Neuron (in vitro differentiated cells): ENCODE data around the gene MEF2C.
A peak's percentile ranks its signal among the peaks of the same experiment; 100 is the strongest.

Source experiments
- H2AFZ ChIP-seq: one replicate; pipeline ENCODE4 v1.6.1; 2013; ENCODE audit warnings: low read depth, mild to moderate bottlenecking, inconsistent platforms, low read length, moderate library complexity
- H3K27me3 ChIP-seq: one replicate; pipeline ENCODE4 v1.6.1; 2013; ENCODE audit warnings: low read length; ENCODE audit not compliant: insufficient read depth
- H3K36me3 ChIP-seq: one replicate; pipeline ENCODE4 v1.6.1; 2013; ENCODE audit warnings: low read length; ENCODE audit not compliant: insufficient read depth
- H3K4me1 ChIP-seq: one replicate; pipeline ENCODE4 v1.6.1; 2013; ENCODE audit warnings: low read length; ENCODE audit not compliant: insufficient read depth
- H3K4me3 ChIP-seq: 2 replicates; pipeline ENCODE4 v1.5.1; 2013; ENCODE audit warnings: mild to moderate bottlenecking, low read length, moderate library complexity
- H3K9me3 ChIP-seq: one replicate; pipeline ENCODE4 v1.6.1; 2013; ENCODE audit warnings: low read length

The MEF2C gene

GRCh38 chr5:88683506-88684135 is 199.4 kb downstream of the MEF2C start:
- Histone ChIP-seq H3K4me3 (peak overlapping the region; percentile 21), H3K27me3 (peaks cover 69% of the 10 kb centered on the region), H3K36me3 (no peaks in the 10 kb centered on the region)

DNA sequence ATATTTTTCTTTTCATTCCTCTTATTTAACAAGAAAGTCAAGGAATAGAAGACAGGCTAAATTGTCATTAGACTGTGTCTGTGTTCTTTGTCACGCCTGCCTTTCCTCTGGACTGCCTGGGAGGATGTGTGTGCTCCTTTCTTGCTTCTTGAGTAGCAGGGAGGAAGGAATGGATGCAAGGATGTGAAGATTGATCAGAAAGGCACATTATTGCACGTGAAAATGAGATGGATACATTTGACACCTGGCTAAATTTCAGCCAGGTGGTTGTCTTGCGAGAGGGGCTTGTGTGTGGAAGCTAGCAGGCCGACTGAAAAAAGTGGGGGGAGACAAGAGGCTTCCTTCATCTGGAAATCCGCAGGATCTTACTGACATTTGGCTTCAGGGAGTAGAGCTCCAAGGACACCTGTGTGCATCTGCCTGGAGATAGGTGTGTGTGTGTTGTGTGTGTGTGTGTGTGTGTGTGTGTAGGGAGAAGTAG is 200.1 kb downstream of the MEF2C start:
- Histone ChIP-seq H3K36me3 (no peaks in the 10 kb centered on the region), H2AFZ (no peak overlapping the region), H3K27me3 (peaks cover 62% of the 10 kb centered on the region), H3K9me3 (no peaks in the 10 kb centered on the region), H3K4me1 (peaks cover 49% of the 10 kb centered on the region), H3K4me3 (no peak overlapping the region)

More at GRCh38 chr5:88683506-88684135, 199.4 kb downstream of the MEF2C start:
- H3K9me3 ChIP-seq = no peaks in the 10 kb centered on the region
- peaks cover 47% of the 10 kb centered on the region for H3K4me1 ChIP-seq
- H2AFZ ChIP-seq = no peak overlapping the region

DNA sequence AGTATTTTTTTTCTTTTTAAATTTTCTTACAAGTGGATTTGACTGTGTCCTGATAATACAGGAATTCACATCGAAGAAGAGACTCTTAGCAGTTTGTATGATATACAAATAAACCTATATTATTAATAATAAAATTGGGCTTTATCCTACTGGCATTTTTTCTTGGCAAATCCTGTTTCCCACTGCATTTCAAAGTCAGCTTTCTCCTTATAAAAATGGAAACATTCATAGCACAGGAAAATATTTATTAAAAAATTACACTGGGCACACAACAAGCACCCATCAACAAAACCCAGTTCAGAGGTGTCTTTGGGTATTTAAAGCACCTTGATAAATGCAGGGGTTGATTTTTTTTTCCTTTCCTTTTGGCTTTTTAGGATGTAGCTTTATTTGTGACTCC is 200.9 kb downstream of the MEF2C start:
- H3K4me1 ChIP-seq = peaks cover 57% of the 10 kb centered on the region
- H3K36me3 ChIP-seq = no peaks in the 10 kb centered on the region
- no peak overlapping the region for H2AFZ ChIP-seq
- peaks cover 54% of the 10 kb centered on the region for H3K27me3 ChIP-seq
- no peak overlapping the region for H3K4me3 ChIP-seq
- no peaks in the 10 kb centered on the region for H3K9me3 ChIP-seq

DNA sequence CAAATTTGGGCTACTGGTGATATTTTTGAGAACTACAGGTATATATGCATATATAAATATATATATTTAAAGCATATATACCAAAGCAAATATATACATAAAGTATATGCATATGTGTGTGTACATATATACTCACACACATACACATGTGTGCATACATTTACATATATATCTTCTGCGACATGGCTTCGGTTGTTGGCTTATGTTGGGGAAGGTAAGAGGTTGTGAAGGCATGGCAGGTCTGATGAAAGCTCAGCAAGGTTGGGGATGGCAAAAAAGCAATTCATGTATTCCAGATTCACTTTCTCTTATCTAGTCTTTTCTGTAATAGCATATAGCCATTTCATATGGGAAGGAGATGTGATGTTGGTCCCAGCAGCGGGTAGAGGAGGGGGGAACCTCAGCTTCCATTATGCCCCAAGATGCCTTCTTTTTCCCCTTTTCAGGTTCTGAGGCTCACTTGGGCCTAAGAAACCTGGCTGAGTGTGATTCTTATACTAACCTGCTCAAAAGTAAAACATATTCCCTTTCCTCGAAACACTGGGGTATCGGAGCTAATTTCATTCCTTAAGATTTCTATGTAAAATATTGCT is 201.7 kb downstream of the MEF2C start:
- Histone ChIP-seq H3K36me3 (no peaks in the 10 kb centered on the region), H3K27me3 (peaks cover 46% of the 10 kb centered on the region), H3K4me3 (no peak overlapping the region), H3K9me3 (no peaks in the 10 kb centered on the region), H2AFZ (no peak overlapping the region), H3K4me1 (peaks cover 59% of the 10 kb centered on the region)

- H3K9me3 ChIP-seq = no peaks in the 10 kb centered on the region
- no peak overlapping the region for H2AFZ ChIP-seq
- no peaks in the 10 kb centered on the region for H3K36me3 ChIP-seq
- peaks cover 37% of the 10 kb centered on the region for H3K27me3 ChIP-seq
- peak overlapping the region; percentile 90 for H3K4me3 ChIP-seq
- peaks cover 56% of the 10 kb centered on the region for H3K4me1 ChIP-seq
These were observed 202.5 kb downstream of the MEF2C start for GRCh38 chr5:88680253-88681132.

DNA sequence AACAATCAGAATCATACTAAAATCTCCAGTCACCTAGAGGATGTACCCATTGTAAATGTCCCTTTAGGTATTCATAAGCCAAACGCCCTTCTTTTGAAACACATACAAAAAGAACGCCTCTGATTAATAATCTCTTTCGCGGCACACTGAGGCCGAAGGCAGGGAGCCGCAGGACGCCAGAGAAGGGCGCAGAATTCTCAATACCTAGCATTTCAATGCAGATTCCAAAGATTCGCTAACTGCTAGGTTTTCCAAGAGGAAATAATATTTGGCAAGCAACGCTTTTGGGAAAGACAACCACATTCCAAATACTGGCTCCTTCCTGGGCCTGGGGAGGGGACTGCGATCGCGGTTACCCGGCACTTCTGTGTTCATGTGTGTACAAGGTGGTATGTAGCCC is 203.3 kb downstream of the MEF2C start:
- peaks cover 29% of the 10 kb centered on the region for H3K27me3 ChIP-seq
- peak overlapping the region; percentile 90 for H3K4me3 ChIP-seq
- no peaks in the 10 kb centered on the region for H3K36me3 ChIP-seq
- peaks cover 52% of the 10 kb centered on the region for H3K4me1 ChIP-seq
- no peak overlapping the region for H2AFZ ChIP-seq
- no peaks in the 10 kb centered on the region for H3K9me3 ChIP-seq

- Histone ChIP-seq H3K9me3 (no peaks in the 10 kb centered on the region), H3K4me3 (peak overlapping the region; percentile 90), H3K4me1 (peaks cover 44% of the 10 kb centered on the region), H2AFZ (no peak overlapping the region), H3K27me3 (peaks cover 22% of the 10 kb centered on the region), H3K36me3 (no peaks in the 10 kb centered on the region)
These were observed 204.1 kb downstream of the MEF2C start for GRCh38 chr5:88678770-88679381.

- Histone ChIP-seq H3K9me3 (no peaks in the 10 kb centered on the region), H3K4me1 (peaks cover 37% of the 10 kb centered on the region), H3K36me3 (no peaks in the 10 kb centered on the region), H2AFZ (no peak overlapping the region), H3K4me3 (peak overlapping the region; percentile 90), H3K27me3 (peaks cover 15% of the 10 kb centered on the region)
These were observed 204.8 kb downstream of the MEF2C start for GRCh38 chr5:88677943-88678769.

DNA sequence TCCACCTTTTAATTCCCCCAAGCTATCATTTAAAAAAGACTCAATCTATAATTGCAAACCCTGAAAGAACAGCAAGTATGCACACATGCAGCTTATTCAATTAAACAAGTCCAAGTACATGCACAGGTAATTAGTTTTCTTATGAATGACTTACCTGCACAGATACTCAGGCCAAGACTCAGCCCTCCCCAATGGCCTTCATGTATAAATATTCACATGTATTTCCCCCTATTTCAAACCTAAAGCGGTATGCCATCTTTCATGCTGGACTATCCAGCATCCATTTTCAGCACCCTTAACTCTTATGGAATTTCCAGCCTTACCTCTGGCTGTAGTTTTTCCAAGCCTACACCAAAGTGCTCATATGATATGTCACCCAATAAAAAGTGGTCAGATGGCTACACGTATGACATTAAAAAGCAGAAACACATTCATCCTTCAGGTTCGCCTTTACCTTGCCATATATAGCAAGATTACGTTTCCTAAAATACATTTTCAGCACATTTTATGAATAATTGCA is 205.5 kb downstream of the MEF2C start:
- Histone ChIP-seq H3K9me3 (no peaks in the 10 kb centered on the region), H3K4me3 (peak overlapping the region; percentile 90), H3K27me3 (peaks cover 8% of the 10 kb centered on the region), H3K4me1 (peaks cover 35% of the 10 kb centered on the region), H3K36me3 (no peaks in the 10 kb centered on the region), H2AFZ (no peak overlapping the region)

DNA sequence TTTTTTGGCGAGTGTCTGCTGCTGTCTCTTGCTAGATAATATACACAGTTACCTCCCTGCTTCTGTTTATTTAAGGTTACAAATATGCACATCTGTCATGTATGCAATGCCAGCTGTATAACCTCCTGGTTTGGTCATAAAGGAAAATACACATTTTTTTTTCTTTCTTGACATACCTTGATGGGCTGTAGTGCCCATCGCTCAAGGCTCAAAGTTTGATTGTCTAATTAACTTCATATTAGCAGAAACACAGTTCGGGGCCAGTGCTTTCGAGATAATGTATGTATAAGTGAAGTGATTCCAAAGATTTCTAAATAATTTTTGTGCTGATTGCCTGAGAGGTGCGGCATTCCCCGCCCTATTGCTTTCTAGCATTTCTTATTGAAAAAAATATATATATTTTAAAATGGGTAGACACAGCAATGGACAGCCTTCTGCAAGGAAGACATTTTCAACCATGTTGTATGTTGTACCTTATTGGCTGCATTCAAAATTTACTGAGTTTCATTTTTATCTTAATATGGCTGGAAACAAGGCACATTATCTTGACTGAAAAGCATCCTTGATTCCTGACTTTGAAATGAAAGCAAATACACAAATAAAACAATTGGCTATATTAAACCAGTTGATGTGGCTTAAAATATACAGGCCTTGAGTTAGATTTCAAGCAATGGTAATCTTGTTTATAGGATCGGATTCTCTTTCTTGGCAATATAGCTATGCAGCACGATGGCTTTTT is 206.2 kb downstream of the MEF2C start:
- peaks cover 35% of the 10 kb centered on the region for H3K4me1 ChIP-seq
- no peak overlapping the region for H2AFZ ChIP-seq
- no peaks in the 10 kb centered on the region for H3K36me3 ChIP-seq
- H3K4me3 ChIP-seq = peak overlapping the region; percentile 90
- peaks cover 4% of the 10 kb centered on the region for H3K27me3 ChIP-seq
- no peaks in the 10 kb centered on the region for H3K9me3 ChIP-seq

DNA sequence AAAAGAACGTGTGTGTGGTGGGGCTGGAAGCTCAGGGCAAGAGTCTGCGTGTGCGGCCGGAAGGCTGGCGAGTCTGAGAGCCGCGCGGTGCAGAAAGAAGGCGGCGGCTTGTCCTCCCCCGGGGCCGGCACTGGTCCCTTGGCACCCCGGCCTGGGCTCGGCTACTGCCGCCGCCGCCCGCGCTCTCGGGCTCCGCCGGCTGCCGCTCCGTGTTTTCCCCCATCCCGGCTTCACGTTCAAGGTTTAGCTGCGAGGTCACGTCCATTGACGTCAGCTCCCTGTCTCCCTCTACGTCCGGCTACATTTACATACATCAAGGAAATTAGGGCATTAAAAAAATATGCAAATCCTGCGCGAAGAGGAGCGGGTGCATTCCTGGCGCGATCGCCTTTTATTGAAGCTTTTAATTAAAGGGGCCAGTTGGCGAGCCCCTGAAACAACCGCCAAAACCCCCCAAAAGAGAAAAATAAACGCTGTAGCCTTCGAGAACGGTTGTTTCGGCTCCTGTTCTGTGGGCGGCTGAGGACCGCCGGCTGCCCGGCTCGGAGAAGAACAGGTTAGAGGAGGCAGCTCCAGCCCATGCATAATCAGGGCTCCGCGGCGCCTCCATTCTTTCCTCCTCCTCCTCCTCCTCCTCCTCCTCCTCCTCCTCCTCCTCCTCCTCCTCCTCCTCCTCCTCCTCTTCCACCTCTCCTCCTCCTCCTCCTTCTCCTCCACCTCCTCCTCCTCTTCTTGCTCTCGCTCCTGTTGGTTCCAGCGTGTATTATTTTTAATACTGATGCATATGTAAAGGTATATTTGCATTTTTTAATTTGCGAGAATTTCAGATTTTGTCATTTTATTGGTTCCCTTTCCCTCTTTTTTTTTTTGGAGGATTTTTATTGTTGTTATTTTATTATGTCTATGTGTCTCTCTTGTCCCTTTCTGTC is 207.0 kb downstream of the MEF2C start:
- Histone ChIP-seq H3K27me3 (no peaks in the 10 kb centered on the region), H3K9me3 (no peaks in the 10 kb centered on the region), H3K4me3 (peak overlapping the region; percentile 90), H2AFZ (no peak overlapping the region), H3K4me1 (peaks cover 34% of the 10 kb centered on the region), H3K36me3 (no peaks in the 10 kb centered on the region)
